SK-N-SH treated with all-trans-retinoic acid at 6 μM for 48 hours (cell line): ENCODE measurements around the gene PINK1.

Source experiments
- BACH2 ChIP-seq: fragments of 250-450 bp; sonication (Bioruptor Pico); IDR thresholded peaks from 2 replicates; pipeline ENCODE4 v1.9.0; 2021; ENCODE audit warnings: mild to moderate bottlenecking, borderline replicate concordance
- ESRRG ChIP-seq: fragments of 250-450 bp; sonication (Bioruptor Pico); IDR thresholded peaks from 2 replicates; pipeline ENCODE4 v1.6.1; 2021; ENCODE audit warnings: mild to moderate bottlenecking
- PATZ1 ChIP-seq: fragments of 250-450 bp; sonication (Bioruptor Pico); IDR thresholded peaks from 2 replicates; pipeline ENCODE4 v1.8.0; 2020; ENCODE audit warnings: mild to moderate bottlenecking, moderate library complexity, borderline replicate concordance
- RARB ChIP-seq: fragments of 250-450 bp; sonication (Bioruptor Pico); IDR thresholded peaks from 2 replicates; pipeline ENCODE4 v1.8.0; 2021; ENCODE audit warnings: mild to moderate bottlenecking, moderate library complexity
- SNAI2 ChIP-seq: fragments of 250-450 bp; sonication (Bioruptor Pico); IDR thresholded peaks from 2 replicates; pipeline ENCODE4 v1.5.0; 2020; ENCODE audit warnings: mild to moderate bottlenecking, moderate library complexity
- TSHZ2 ChIP-seq: fragments of 250-450 bp; sonication (Bioruptor Pico); IDR thresholded peaks from 2 replicates; pipeline ENCODE4 v1.5.0; 2020; ENCODE audit warnings: mild to moderate bottlenecking, moderate library complexity
- ZC3H10 ChIP-seq: fragments of 250-450 bp; sonication (Bioruptor Pico); IDR thresholded peaks from 2 replicates; pipeline ENCODE4 v1.5.1; 2021; ENCODE audit warnings: mild to moderate bottlenecking, moderate library complexity

- no peak for TF ChIP-seq PATZ1 (CRISPR knock-in tag)
- no peak for TF ChIP-seq BACH2 (CRISPR knock-in tag)
- TF ChIP-seq TSHZ2: no peak
- no peak for TF ChIP-seq ESRRG
- no peak for TF ChIP-seq RARB (CRISPR knock-in tag)
- no peak for TF ChIP-seq SNAI2 (CRISPR knock-in tag)
- no peak for TF ChIP-seq ZC3H10 (CRISPR knock-in tag)
These were observed 46.2 kb upstream of the PINK1 start for GRCh38 chr1:20586953-20587660.
